Measurements from ENCODE around the gene RBM12.
A peak's percentile ranks its signal among the peaks of the same experiment; 100 is the strongest.

RBM12 gene

DNA sequence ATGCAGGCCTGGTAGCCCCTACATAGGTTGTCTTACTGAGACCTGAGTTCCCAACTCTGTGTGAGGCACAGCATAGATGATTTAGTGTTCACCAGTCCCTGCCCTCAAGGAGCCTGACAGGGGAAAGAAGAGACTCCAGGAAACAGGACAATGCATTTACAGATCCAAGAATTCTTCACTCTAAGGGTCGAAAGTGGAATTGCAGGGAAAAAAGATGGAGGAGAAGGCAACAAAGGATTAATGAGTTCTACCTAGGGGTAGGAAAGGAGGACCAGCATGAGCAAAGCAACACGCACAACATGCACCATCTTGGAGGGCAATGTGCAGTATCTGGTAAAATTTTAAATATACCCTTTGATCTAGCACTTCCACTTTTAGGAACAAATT lies 43.1 kb downstream of the RBM12 start:
- H3K36me3 ChIP-seq: peaks cover 29 to 44% (median 41%) of the 10 kb centered on the region in 11 experiments
- TF ChIP-seq Cebpa-rat (IDR thresholded peaks at IDR 0.05): no peak
- H3K27me3 ChIP-seq: peaks cover 0 to 11% (median 0%) of the 10 kb centered on the region in 11 experiments; a peak in 6 of 22 replicates
- no peak overlapping the region for H3K27ac ChIP-seq
- H3K4me2 ChIP-seq: no peak overlapping the region
- H3K4me1 ChIP-seq: peaks cover 24 to 35% (median 31%) of the 10 kb centered on the region in 10 experiments
- H3K4me3 ChIP-seq: no peak overlapping the region
- H3K9me3 ChIP-seq (replicated peaks in 1 of 11): no peaks in the 10 kb centered on the region
- H4K20me1 ChIP-seq: peaks cover 0 to 18% (median 3%) of the 10 kb centered on the region in 11 experiments; a peak in 7 of 22 replicates
- no peak overlapping the region for H3K9ac ChIP-seq

DNA sequence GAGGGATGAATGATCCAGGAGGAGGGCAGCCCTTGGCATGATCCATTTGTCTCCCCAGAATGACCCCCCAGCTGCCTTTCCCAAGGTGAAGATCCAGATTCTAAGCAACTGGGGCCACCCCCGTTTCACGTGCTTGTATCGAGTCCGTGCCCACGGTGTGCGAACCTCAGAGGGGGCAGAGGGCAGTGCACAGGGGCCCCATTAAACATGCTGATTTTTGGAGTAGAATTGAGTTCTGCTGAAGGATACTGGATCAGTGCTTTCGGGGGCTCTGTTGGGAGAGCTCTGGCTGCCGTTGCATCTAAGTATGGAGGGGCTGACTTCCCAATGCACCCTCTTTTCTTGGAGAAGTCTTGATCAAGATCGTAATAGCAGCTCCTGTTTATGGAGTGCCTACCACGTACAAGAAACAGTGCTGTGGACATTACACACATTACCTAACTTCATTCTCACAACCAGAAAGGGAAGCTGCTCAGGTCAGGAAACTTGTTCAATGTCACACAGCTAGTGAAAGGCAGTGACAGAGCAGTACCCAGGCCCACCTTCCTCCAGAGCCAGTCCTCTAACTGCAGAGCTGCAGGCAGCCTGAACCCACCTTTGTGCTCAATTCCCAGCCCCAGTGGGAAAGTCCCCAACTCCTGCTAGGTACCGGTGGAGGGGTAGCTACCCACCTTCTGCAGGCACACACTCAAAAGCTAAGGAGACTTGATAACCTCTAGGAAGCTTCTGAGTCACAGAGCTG lies 43.7 kb downstream of the RBM12 start:
- Histone ChIP-seq H3K27ac (no peak overlapping the region), H3K4me3 (no peak overlapping the region), H3K36me3 (peaks cover 24 to 39% (median 35%) of the 10 kb centered on the region in 11 experiments), H3K4me2 (no peak overlapping the region), H3K9ac (no peak overlapping the region), H4K20me1 (peaks cover 0 to 18% (median 3%) of the 10 kb centered on the region in 11 experiments; a peak in 7 of 22 replicates), H3K4me1 (peaks cover 24 to 35% (median 31%) of the 10 kb centered on the region in 10 experiments), H3K9me3 (replicated peaks in 1 of 11) (no peaks in the 10 kb centered on the region), H3K27me3 (peaks cover 0 to 11% (median 0%) of the 10 kb centered on the region in 11 experiments; a peak in 6 of 22 replicates)
- no peak for TF ChIP-seq Cebpa-rat (IDR thresholded peaks at IDR 0.05)

DNA sequence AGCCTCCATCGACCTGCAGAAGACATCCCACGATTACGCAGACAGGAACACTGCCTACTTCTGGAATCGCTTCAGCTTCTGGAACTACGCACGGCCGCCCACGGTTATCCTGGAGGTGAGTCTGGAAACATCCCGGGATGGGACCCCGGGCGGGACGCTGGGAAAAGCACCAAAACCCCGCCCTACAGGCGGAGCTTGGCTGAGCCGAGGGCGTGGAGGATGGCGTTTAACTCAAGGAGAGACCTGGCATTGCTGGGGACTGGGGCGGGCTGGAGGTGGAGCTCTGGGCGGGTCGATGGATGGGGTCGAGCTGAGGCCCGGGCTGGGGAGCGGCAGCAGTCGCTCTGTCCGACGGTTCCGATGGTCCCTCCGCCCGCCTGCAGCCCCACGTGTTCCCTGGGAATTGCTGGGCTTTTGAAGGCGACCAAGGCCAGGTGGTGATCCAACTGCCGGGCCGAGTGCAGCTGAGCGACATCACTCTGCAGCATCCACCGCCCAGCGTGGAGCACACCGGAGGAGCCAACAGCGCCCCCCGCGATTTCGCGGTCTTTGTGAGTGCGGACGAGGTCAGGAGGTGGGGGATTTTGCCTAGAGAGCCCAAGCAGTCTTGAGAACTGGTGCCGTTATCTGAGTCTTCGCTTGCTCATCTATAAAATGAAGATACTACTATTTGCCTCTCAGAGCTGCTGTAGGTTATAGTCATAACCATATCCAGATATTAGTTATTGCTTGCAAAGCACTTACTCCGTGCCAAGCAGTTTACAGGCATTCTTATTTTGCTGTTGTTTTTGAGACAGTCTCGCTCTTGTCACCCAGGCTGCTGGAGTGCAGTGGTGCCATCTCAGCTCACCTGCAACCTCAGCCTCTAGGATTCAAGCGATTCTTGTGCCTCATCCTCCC lies 45.3 kb downstream of the RBM12 start:
- Histone ChIP-seq H3K4me2 (peak overlapping the region; percentile 91 to 99 (median 98)), H4K20me1 (peaks cover 0 to 18% (median 3%) of the 10 kb centered on the region in 11 experiments; a peak in 7 of 22 replicates), H3K27me3 (peaks cover 0 to 11% (median 0%) of the 10 kb centered on the region in 11 experiments; a peak in 6 of 22 replicates), H3K27ac (peak overlapping the region in 1 of 11 experiments; percentile 46; a peak in 1 of 22 replicates), H3K9me3 (replicated peaks in 1 of 11) (no peaks in the 10 kb centered on the region), H3K4me3 (peak overlapping the region; percentile 59 to 75 (median 64)), H3K36me3 (peaks cover 11 to 23% (median 20%) of the 10 kb centered on the region in 11 experiments; a peak in 19 of 22 replicates), H3K9ac (peak overlapping the region; percentile 35 to 75 (median 64)), H3K4me1 (peaks cover 32 to 49% (median 39%) of the 10 kb centered on the region in 10 experiments)
- no peak for TF ChIP-seq Cebpa-rat (IDR thresholded peaks at IDR 0.05)

DNA sequence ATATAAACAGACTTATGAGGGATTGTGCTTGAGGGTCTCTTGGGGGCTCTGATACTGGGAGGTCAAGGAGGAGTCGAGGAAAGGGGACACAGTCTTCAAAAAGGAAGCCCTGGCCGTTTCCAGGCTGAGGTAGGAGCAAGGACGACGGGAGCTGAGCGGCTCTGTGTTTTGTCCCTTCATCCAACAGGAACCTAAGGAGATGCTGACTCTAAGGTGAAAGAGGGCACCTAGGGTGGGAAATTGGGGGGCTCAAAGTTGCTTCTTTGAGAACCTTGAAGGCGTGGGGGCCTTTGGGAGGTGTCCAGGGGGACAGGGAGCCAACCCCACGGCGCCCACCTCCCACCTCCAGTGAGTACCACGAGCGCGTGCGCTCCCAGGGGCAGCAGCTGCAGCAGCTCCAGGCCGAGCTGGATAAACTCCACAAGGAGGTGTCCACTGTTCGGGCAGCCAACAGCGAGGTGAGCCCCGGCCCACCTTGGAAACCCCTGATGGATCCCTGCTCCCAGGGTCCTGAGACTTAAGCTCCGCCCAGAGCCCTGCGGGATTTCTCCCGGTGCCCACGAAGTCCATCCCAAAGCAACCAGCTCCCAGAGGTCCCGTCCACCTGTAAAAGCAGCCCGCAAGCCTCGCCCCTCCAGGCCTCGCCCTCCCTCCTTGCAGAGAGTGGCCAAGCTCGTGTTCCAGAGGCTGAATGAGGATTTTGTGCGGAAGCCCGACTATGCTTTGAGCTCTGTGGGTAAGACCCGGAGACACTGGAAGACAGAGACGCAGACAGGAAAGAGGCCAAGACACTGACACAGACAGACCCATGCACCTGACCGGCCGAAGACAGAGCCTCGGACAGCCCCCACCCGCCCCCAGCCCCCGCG lies 46.2 kb downstream of the RBM12 start:
- peak overlapping the region; percentile 91 to 99 (median 98) for H3K4me2 ChIP-seq
- TF ChIP-seq Cebpa-rat (IDR thresholded peaks at IDR 0.05): no peak
- peaks cover 10 to 18% (median 15%) of the 10 kb centered on the region in 11 experiments; a peak in 15 of 22 replicates for H3K36me3 ChIP-seq
- H3K27me3 ChIP-seq: peaks cover 0 to 11% (median 0%) of the 10 kb centered on the region in 11 experiments; a peak in 6 of 22 replicates
- H4K20me1 ChIP-seq: peaks cover 0 to 18% (median 3%) of the 10 kb centered on the region in 11 experiments; a peak in 7 of 22 replicates
- H3K9ac ChIP-seq: peak overlapping the region; percentile 58 to 78 (median 72); a peak in 20 of 22 replicates
- H3K27ac ChIP-seq: peak overlapping the region in 7 of 11 experiments; percentile 10 to 86 (median 78); a peak in 3 of 22 replicates
- peak overlapping the region; percentile 59 to 75 (median 64) for H3K4me3 ChIP-seq
- peaks cover 32 to 50% (median 39%) of the 10 kb centered on the region in 10 experiments for H3K4me1 ChIP-seq
- no peaks in the 10 kb centered on the region for H3K9me3 ChIP-seq (replicated peaks in 1 of 11)

DNA sequence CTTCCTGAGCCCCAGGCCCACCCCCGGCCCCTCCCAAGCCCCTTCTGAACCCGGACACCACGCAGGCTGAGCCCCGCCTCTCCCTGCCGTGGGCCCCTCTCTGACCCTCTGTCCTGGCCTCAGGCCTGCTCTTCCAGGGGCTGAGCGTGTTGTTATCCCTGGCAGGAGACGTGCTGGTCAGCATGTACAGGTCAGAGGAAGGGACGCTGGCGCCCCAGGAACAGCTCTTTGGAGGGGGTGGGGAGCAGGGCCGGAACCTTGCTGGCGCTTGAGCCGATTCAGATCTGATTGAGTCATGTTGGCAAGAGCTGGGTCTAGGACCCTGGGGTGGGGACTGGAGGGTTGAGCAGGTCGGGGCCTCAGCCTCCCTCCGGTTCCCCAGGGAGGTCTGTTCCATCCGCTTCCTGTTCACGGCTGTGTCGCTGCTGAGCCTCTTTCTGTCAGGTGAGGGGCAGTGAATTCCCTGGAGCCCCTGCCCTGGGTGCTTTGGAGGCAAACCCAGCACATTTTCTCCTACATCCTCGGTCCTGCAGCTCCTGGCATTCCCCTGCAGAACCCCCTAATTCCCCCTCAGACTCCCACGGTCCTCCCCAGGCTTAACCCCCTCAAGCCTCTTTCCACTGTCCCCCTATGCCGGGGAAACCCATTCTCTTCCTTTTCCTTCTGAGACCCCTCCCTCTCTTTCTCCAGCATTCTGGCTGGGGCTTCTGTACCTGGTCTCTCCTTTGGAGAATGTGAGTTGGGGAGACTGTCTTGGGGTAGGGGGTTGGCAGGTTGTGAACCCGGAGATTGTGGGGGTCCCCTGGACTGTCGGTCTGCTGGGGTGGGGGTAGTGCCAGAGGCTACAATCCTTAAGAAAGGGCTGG lies 47.1 kb downstream of the RBM12 start:
- Histone ChIP-seq H4K20me1 (peaks cover 0 to 18% (median 3%) of the 10 kb centered on the region in 11 experiments; a peak in 7 of 22 replicates), H3K4me1 (peaks cover 32 to 50% (median 39%) of the 10 kb centered on the region in 10 experiments), H3K4me2 (peak overlapping the region; percentile 91 to 99 (median 98)), H3K27me3 (peaks cover 0 to 11% (median 0%) of the 10 kb centered on the region in 11 experiments; a peak in 6 of 22 replicates), H3K4me3 (peak overlapping the region; percentile 59 to 75 (median 64)), H3K9ac (peak overlapping the region; percentile 58 to 78 (median 72)), H3K27ac (peak overlapping the region; percentile 63 to 86 (median 78); a peak in 21 of 22 replicates), H3K36me3 (peaks cover 10 to 18% (median 15%) of the 10 kb centered on the region in 11 experiments; a peak in 15 of 22 replicates), H3K9me3 (replicated peaks in 1 of 11) (no peaks in the 10 kb centered on the region)
- TF ChIP-seq Cebpa-rat (IDR thresholded peaks at IDR 0.05): no peak

DNA sequence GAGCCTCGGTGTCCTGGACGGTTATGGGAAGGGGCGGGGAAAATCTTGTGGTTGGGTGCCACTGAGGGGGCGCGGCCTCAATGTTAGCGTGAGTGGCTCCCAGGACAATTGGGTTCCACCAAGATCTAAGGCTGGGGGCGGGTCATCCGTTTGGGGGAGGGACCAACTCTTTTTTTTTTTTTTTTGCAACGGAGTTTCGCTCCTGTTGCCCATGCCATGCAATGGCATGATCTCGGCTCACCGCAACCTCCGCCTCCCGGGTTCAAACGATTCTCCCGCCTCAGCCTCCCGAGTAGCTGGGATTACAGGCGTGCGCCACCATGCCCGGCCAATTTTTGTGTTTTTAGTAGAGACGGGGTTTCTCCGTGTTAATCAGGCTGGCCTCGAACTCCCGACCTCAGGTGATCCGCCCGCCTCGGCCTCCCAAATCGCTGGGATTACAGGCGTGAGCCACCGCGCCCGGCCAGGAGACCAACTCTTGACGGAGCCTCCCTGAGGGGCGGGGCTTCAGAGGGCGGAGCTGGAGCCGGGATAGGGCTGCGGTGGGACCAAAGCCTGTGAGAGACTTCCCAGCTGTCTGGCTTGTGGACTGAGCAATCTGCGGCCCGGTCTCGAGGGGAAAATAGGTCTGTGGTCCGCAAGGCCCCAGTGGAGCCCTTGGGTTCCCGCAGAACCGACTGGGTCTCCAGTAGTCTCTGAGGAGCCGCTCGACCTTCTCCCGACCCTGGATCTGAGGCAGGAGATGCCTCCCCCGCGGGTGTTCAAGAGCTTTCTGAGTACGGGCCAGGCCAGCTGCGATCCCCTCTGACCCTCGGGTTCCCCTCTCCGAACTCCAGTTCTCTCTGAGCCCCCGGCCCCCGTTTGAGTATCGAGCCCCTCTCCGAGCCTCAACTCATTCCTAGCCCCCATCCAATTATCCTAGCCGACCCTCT lies 48.0 kb downstream of the RBM12 start:
- TF ChIP-seq Cebpa-rat (IDR thresholded peaks at IDR 0.05): peak in 3 of 11 experiments; percentile 32 to 68 (median 34); a peak in 2 of 22 replicates
- peaks cover 0 to 16% (median 3%) of the 10 kb centered on the region in 11 experiments; a peak in 7 of 22 replicates for H4K20me1 ChIP-seq
- peak overlapping the region; percentile 59 to 75 (median 64) for H3K4me3 ChIP-seq
- H3K4me1 ChIP-seq: peaks cover 32 to 51% (median 40%) of the 10 kb centered on the region in 10 experiments
- peaks cover 6 to 12% (median 11%) of the 10 kb centered on the region in 11 experiments; a peak in 10 of 22 replicates for H3K36me3 ChIP-seq
- H3K27me3 ChIP-seq: peaks cover 0 to 11% (median 0%) of the 10 kb centered on the region in 11 experiments; a peak in 6 of 22 replicates
- H3K9ac ChIP-seq: peak overlapping the region; percentile 58 to 78 (median 72)
- H3K4me2 ChIP-seq: peak overlapping the region; percentile 91 to 99 (median 98)
- peak overlapping the region; percentile 63 to 86 (median 78); a peak in 21 of 22 replicates for H3K27ac ChIP-seq
- H3K9me3 ChIP-seq (replicated peaks in 1 of 11): no peaks in the 10 kb centered on the region

All from BLaER1 treated with 17β-estradiol and CSF1 and Interleukin-3, amounts not matched to agents 10 nM and 100 nM (cell line).